SK-N-SH treated with all-trans-retinoic acid at 6 μM for 48 hours (cell line): ENCODE results near the gene EPB41L5.
A peak's percentile ranks its signal among the peaks of the same experiment; 100 is the strongest.

ENCODE experiments used
- ATAC-seq: fragments of 200-7000 bp; cut with Tn5 transposase; 3 replicates; pipeline ENCODE4 v1.9.1; 2020; ENCODE audit warnings: mild to moderate bottlenecking, moderate library complexity
- ARNTL ChIP-seq: fragments of 450-650 bp; formaldehyde crosslinking; IDR thresholded peaks from 2 replicates; pipeline ENCODE4 v1.5.0; 2020; ENCODE audit warnings: low read depth, mild to moderate bottlenecking, moderate library complexity, borderline replicate concordance
- BACH2 ChIP-seq: fragments of 250-450 bp; sonication (Bioruptor Pico); IDR thresholded peaks from 2 replicates; pipeline ENCODE4 v1.9.0; 2021; ENCODE audit warnings: mild to moderate bottlenecking, borderline replicate concordance
- CSDC2 ChIP-seq: fragments of 250-450 bp; sonication (Bioruptor Pico); IDR thresholded peaks from 2 replicates; pipeline ENCODE4 v1.5.0; 2020; ENCODE audit warnings: mild to moderate bottlenecking, moderate library complexity
- ESRRG ChIP-seq: fragments of 250-450 bp; sonication (Bioruptor Pico); IDR thresholded peaks from 2 replicates; pipeline ENCODE4 v1.6.1; 2021; ENCODE audit warnings: mild to moderate bottlenecking
- GLIS3 ChIP-seq: fragments of 250-450 bp; sonication (Bioruptor Pico); IDR thresholded peaks from 2 replicates; pipeline ENCODE4 v1.5.0; 2020; ENCODE audit warnings: mild to moderate bottlenecking, moderate library complexity
- OSR1 ChIP-seq: fragments of 250-450 bp; sonication (Bioruptor Pico); IDR thresholded peaks from 2 replicates; pipeline ENCODE4 v1.8.0; 2022; ENCODE audit warnings: moderate library complexity, mild to moderate bottlenecking, inconsistent platforms
- PPARA ChIP-seq: fragments of 250-450 bp; sonication (Bioruptor Pico); IDR thresholded peaks from 2 replicates; pipeline ENCODE4 v1.5.0; 2020; ENCODE audit warnings: mild to moderate bottlenecking, borderline replicate concordance
- RARB ChIP-seq: fragments of 250-450 bp; sonication (Bioruptor Pico); IDR thresholded peaks from 2 replicates; pipeline ENCODE4 v1.8.0; 2021; ENCODE audit warnings: mild to moderate bottlenecking, moderate library complexity
- SNAI2 ChIP-seq: fragments of 250-450 bp; sonication (Bioruptor Pico); IDR thresholded peaks from 2 replicates; pipeline ENCODE4 v1.5.0; 2020; ENCODE audit warnings: mild to moderate bottlenecking, moderate library complexity
- TCF4 ChIP-seq: fragments of 250-450 bp; sonication (Bioruptor Pico); IDR thresholded peaks from 2 replicates; pipeline ENCODE4 v1.8.0; 2021; ENCODE audit warnings: mild to moderate bottlenecking, moderate library complexity, borderline replicate concordance
- TOX ChIP-seq: fragments of 250-450 bp; sonication (Bioruptor Pico); IDR thresholded peaks from 2 replicates; pipeline ENCODE4 v1.8.0; 2021; ENCODE audit warnings: mild to moderate bottlenecking, moderate library complexity, borderline replicate concordance
- ZC3H10 ChIP-seq: fragments of 250-450 bp; sonication (Bioruptor Pico); IDR thresholded peaks from 2 replicates; pipeline ENCODE4 v1.5.1; 2021; ENCODE audit warnings: mild to moderate bottlenecking, moderate library complexity
- ZFP3 ChIP-seq: fragments of 250-450 bp; sonication (Bioruptor Pico); IDR thresholded peaks from 2 replicates; pipeline ENCODE4 v1.5.0; 2020; ENCODE audit warnings: mild to moderate bottlenecking, moderate library complexity
- ZFP30 ChIP-seq: fragments of 450-650 bp; formaldehyde crosslinking; IDR thresholded peaks from 2 replicates; pipeline ENCODE4 v1.5.0; 2022; ENCODE audit warnings: mild to moderate bottlenecking, moderate library complexity
- ZNF565 ChIP-seq: fragments of 450-650 bp; formaldehyde crosslinking; conservative IDR thresholded peaks from 2 replicates; pipeline ENCODE4 v1.5.0; 2020; ENCODE audit warnings: low read depth, mild to moderate bottlenecking, moderate library complexity
- ZNF70 ChIP-seq: fragments of 450-650 bp; formaldehyde crosslinking; IDR thresholded peaks from 2 replicates; pipeline ENCODE4 v1.5.0; 2020; ENCODE audit warnings: mild to moderate bottlenecking, moderate library complexity
- ZNF8 ChIP-seq: fragments of 450-650 bp; formaldehyde crosslinking; IDR thresholded peaks from 2 replicates; pipeline ENCODE4 v1.5.0; 2020; ENCODE audit warnings: mild to moderate bottlenecking, moderate library complexity
- TF ChIP-seq, protein P1 (sequence below): fragments of 250-450 bp; sonication (Bioruptor Pico); IDR thresholded peaks from 2 replicates; pipeline ENCODE4 v1.5.1; 2021; ENCODE audit warnings: mild to moderate bottlenecking, moderate library complexity
- TF ChIP-seq, protein P2 (sequence below): fragments of 250-450 bp; sonication (Bioruptor Pico); IDR thresholded peaks from 2 replicates; pipeline ENCODE4 v1.8.0; 2021; ENCODE audit warnings: low read depth, mild to moderate bottlenecking, moderate library complexity, borderline replicate concordance
- TF ChIP-seq, protein P3 (sequence below): fragments of 250-450 bp; sonication (Bioruptor Pico); IDR thresholded peaks from 2 replicates; pipeline ENCODE4 v1.8.0; 2020; ENCODE audit warnings: mild to moderate bottlenecking, moderate library complexity, borderline replicate concordance
- TF ChIP-seq, protein P4 (sequence below): fragments of 250-450 bp; sonication (Bioruptor Pico); IDR thresholded peaks from 2 replicates; pipeline ENCODE4 v1.5.1; 2020; ENCODE audit warnings: low read depth, mild to moderate bottlenecking, moderate library complexity

Gene EPB41L5

DNA sequence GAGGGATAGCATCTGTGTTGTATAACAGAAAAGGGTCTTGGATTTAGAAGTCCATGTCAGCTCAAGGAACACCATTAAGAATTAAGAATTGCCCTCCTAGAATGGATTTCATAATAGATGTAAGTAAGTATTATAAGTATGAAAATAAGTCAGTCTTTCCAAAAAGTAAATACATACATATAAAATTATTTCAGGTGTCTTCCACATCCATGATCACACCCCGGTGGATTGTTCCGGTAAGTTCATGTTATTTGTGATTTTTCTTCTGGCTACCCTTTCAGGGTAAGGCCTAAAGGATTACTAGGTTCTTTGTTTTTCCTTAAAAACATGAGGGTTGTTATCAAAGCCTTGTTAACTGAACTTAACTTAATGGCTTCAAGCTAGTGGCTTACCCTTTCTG, 154.4 kb downstream of the EPB41L5 start (continued):
- no peak for TF ChIP-seq SNAI2 (CRISPR knock-in tag)
- TF ChIP-seq OSR1 (CRISPR knock-in tag), result no peak
- no peak for TF ChIP-seq BACH2
- TF ChIP-seq TOX (CRISPR knock-in tag), result no peak

DNA sequence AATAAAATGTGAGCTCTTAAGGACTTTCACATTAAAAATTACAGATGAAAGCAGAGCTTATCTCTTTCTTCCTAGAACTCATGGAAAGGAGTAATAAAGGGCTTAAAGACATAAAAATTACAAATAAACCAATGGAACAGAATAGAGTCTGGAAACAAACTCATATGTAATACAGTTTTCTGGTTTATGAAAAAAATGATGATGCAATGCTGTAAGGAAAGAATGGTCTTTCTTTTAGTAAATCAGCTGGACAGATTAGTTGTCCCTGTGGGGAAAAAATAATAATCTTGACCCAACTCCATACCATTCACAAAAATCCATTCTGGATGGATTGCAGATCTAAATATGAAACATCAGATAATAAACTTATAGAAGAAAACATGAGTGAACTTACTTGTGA, 156.1 kb downstream of the EPB41L5 start:
- ATAC-seq, result no peak
- TF ChIP-seq ARNTL, result no peak
- no peak for TF ChIP-seq BACH2
- TF ChIP-seq, protein P1, sequence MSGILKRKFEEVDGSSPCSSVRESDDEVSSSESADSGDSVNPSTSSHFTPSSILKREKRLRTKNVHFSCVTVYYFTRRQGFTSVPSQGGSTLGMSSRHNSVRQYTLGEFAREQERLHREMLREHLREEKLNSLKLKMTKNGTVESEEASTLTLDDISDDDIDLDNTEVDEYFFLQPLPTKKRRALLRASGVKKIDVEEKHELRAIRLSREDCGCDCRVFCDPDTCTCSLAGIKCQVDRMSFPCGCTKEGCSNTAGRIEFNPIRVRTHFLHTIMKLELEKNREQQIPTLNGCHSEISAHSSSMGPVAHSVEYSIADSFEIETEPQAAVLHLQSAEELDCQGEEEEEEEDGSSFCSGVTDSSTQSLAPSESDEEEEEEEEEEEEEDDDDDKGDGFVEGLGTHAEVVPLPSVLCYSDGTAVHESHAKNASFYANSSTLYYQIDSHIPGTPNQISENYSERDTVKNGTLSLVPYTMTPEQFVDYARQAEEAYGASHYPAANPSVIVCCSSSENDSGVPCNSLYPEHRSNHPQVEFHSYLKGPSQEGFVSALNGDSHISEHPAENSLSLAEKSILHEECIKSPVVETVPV (CRISPR knock-in tag), result no peak
- no peak for TF ChIP-seq RARB (CRISPR knock-in tag)
- no peak for TF ChIP-seq TCF4 (CRISPR knock-in tag)
- no peak for TF ChIP-seq PPARA (CRISPR knock-in tag)
- TF ChIP-seq ZFP3, result no peak
- TF ChIP-seq, protein P2, sequence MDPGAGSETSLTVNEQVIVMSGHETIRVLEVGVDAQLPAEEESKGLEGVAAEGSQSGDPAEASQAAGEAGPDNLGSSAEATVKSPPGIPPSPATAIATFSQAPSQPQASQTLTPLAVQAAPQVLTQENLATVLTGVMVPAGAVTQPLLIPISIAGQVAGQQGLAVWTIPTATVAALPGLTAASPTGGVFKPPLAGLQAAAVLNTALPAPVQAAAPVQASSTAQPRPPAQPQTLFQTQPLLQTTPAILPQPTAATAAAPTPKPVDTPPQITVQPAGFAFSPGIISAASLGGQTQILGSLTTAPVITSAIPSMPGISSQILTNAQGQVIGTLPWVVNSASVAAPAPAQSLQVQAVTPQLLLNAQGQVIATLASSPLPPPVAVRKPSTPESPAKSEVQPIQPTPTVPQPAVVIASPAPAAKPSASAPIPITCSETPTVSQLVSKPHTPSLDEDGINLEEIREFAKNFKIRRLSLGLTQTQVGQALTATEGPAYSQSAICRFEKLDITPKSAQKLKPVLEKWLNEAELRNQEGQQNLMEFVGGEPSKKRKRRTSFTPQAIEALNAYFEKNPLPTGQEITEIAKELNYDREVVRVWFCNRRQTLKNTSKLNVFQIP (CRISPR knock-in tag), result no peak
- no peak for TF ChIP-seq GLIS3
- TF ChIP-seq ZNF565 (CRISPR knock-in tag), result no peak
- no peak for TF ChIP-seq ZNF70 (CRISPR knock-in tag)
- TF ChIP-seq SNAI2 (CRISPR knock-in tag), result no peak
- TF ChIP-seq ZC3H10 (CRISPR knock-in tag), result no peak

DNA sequence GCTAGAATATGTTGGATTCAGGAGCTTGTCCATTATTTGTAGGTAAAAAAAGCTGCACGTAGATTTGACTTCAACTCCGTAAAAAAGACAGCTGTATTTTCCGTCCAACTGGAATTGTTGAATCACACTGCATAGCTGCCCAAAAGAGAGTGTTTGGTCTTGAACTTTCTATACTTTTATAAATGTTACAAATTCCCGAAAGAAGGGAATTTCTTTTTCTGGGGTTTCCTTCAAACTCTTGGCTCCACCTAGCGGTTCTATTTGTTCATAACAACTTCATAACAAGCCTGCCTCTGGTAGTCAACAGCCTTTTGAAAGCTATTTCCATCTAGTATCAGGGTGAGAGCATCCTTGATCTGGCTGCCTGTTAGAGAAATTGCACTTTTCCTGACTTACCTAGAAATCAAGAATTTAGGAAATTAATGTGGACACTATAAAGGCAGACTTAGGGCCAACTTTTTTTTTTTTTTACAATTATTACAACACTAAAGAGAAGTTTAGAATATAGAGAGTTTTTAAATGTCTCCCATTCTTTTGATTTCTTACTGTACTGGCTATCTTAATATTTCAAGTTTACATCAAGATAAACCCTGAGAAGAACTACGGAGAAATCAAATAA, 162.2 kb downstream of the EPB41L5 start:
- TF ChIP-seq, protein P3, sequence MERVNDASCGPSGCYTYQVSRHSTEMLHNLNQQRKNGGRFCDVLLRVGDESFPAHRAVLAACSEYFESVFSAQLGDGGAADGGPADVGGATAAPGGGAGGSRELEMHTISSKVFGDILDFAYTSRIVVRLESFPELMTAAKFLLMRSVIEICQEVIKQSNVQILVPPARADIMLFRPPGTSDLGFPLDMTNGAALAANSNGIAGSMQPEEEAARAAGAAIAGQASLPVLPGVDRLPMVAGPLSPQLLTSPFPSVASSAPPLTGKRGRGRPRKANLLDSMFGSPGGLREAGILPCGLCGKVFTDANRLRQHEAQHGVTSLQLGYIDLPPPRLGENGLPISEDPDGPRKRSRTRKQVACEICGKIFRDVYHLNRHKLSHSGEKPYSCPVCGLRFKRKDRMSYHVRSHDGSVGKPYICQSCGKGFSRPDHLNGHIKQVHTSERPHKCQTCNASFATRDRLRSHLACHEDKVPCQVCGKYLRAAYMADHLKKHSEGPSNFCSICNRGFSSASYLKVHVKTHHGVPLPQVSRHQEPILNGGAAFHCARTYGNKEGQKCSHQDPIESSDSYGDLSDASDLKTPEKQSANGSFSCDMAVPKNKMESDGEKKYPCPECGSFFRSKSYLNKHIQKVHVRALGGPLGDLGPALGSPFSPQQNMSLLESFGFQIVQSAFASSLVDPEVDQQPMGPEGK (CRISPR knock-in tag), result no peak
- TF ChIP-seq, protein P1 (CRISPR knock-in tag), result no peak
- TF ChIP-seq CSDC2 (CRISPR knock-in tag) (no peak), ARNTL (no peak), BACH2 (no peak), ZFP3 (no peak), ESRRG (CRISPR knock-in tag) (no peak), ZNF565 (CRISPR knock-in tag) (no peak), TCF4 (CRISPR knock-in tag) (no peak), GLIS3 (no peak), RARB (CRISPR knock-in tag) (no peak), ZFP30 (no peak), ZNF8 (CRISPR knock-in tag) (no peak), SNAI2 (CRISPR knock-in tag) (no peak)
- TF ChIP-seq, protein P2 (CRISPR knock-in tag), result no peak
- ATAC-seq, result peak; percentile 75

DNA sequence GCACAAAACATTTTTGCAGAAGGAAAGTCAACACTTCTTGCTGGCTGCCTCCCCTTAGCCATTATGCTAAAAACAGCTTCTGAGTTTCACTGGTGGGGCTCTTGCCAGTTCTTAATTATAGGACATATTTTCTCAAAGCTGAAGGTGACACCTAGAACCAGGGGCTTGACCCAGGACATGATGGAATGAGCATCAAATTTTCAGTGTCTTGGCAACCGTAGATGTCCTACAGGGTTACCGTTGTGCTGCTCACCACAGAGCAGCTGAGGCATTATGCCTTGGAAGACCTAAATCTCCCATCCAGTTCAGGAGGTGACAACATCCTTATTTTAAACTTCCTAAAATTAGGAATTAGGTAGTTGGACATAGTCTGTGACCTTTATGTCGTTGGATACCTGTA, 163.6 kb downstream of the EPB41L5 start:
- no peak for TF ChIP-seq PPARA (CRISPR knock-in tag)
- TF ChIP-seq, protein P1 (CRISPR knock-in tag), result no peak
- TF ChIP-seq TOX (CRISPR knock-in tag), result no peak
- no peak for TF ChIP-seq SNAI2 (CRISPR knock-in tag)
- TF ChIP-seq RARB (CRISPR knock-in tag), result no peak
- TF ChIP-seq, protein P4, sequence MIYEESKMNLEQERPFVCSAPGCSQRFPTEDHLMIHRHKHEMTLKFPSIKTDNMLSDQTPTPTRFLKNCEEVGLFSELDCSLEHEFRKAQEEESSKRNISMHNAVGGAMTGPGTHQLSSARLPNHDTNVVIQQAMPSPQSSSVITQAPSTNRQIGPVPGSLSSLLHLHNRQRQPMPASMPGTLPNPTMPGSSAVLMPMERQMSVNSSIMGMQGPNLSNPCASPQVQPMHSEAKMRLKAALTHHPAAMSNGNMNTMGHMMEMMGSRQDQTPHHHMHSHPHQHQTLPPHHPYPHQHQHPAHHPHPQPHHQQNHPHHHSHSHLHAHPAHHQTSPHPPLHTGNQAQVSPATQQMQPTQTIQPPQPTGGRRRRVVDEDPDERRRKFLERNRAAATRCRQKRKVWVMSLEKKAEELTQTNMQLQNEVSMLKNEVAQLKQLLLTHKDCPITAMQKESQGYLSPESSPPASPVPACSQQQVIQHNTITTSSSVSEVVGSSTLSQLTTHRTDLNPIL (CRISPR knock-in tag), result no peak
- TF ChIP-seq ARNTL, result no peak
- no peak for TF ChIP-seq CSDC2 (CRISPR knock-in tag)
- no peak for TF ChIP-seq TCF4 (CRISPR knock-in tag)
- no peak for TF ChIP-seq BACH2
- TF ChIP-seq ESRRG (CRISPR knock-in tag), result no peak
- TF ChIP-seq ZNF70 (CRISPR knock-in tag), result no peak
- TF ChIP-seq ZNF8 (CRISPR knock-in tag), result no peak
- TF ChIP-seq, all 23 proteins: peak for 0
- ATAC-seq, result no peak
